ENCODE data around the gene CNTLN.

Gene CNTLN

DNA sequence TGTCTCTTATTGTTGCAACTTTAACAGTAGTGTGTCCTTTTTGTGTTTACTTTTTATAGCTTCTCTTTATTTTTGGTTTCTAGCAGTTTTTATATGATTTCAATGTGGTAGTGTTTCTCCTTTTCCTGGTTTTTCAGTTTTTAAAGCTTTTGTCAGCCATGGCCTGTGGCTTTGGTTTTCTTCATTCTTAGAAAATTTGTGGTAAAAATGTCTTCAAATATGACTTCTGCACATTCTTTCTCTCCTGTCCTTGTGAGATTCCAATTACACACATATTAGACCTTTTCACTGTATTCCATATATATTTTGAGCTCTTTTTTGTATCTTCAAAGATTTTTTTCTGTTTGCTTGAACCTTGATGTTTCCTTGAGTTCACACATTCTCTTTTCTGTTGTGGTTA, 180.5 kb downstream of the CNTLN start:
- TF ChIP-seq, protein P1, sequence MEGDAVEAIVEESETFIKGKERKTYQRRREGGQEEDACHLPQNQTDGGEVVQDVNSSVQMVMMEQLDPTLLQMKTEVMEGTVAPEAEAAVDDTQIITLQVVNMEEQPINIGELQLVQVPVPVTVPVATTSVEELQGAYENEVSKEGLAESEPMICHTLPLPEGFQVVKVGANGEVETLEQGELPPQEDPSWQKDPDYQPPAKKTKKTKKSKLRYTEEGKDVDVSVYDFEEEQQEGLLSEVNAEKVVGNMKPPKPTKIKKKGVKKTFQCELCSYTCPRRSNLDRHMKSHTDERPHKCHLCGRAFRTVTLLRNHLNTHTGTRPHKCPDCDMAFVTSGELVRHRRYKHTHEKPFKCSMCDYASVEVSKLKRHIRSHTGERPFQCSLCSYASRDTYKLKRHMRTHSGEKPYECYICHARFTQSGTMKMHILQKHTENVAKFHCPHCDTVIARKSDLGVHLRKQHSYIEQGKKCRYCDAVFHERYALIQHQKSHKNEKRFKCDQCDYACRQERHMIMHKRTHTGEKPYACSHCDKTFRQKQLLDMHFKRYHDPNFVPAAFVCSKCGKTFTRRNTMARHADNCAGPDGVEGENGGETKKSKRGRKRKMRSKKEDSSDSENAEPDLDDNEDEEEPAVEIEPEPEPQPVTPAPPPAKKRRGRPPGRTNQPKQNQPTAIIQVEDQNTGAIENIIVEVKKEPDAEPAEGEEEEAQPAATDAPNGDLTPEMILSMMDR (IDR thresholded peaks at IDR 0.05; ENCODE audit: insufficient read depth, low read length, poor library complexity, severe bottlenecking), result no peak
- TF ChIP-seq EZH2phosphoT487 (conservative IDR thresholded peaks at IDR 0.05; ENCODE audit: low read length), result no peak
- no peak overlapping the region for H2AFZ ChIP-seq (ENCODE audit: low read depth, low read length, severe bottlenecking)

DNA sequence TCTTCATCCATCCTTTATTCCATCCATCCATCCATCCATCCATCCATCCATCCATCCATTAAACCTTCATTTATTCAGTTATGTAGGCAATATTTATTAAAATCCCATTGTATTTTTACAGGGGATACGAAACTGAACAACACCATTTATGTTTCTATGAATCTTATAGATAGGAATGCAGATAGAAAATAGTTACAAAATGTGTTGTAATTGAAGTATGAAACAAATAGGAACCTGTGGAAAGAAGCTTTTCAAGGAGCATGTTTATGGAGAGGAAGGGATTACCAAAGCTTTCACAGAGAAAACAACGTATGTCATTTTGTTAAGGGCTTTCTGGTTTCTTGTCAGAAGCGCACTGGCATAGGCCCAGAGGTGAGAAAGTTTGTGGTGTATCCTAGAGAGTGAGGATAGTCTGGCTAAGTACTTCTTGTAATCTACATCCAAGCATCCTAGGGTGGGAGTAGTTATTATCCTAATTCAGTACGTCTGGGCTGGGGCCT, 184.0 kb downstream of the CNTLN start:
- H3K9me3 ChIP-seq (ENCODE audit: insufficient read depth, low read length), result no peaks in the 10 kb centered on the region
- H3K4me2 ChIP-seq (ENCODE audit: low read depth, low read length, poor library complexity, severe bottlenecking), result no peak overlapping the region
- no peaks in the 10 kb centered on the region for H3K79me2 ChIP-seq (ENCODE audit: insufficient read depth, low read length)
- no peak overlapping the region for H2AFZ ChIP-seq (ENCODE audit: low read depth, low read length, severe bottlenecking)
- no peaks in the 10 kb centered on the region for H4K20me1 ChIP-seq (ENCODE audit: low read depth, low read length)
- no peaks in the 10 kb centered on the region; the same call in 1 of the 2 replicates for H3K36me3 ChIP-seq (ENCODE audit: low read length)
- H3K27ac ChIP-seq (ENCODE audit: low read depth, low read length), result no peak overlapping the region
- TF ChIP-seq, protein P1 (IDR thresholded peaks at IDR 0.05; ENCODE audit: insufficient read depth, low read length, poor library complexity, severe bottlenecking), result no peak
- TF ChIP-seq EZH2phosphoT487 (conservative IDR thresholded peaks at IDR 0.05; ENCODE audit: low read length), result no peak
- 0 out of 2 replicates have a peak, but pooled peaks cover 4% of the 10 kb centered on the region for H3K9me2 ChIP-seq (replicated peaks; ENCODE audit: insufficient read depth, low read length)
- H3K27me3 ChIP-seq (ENCODE audit: low read length), result no peaks in the 10 kb centered on the region
- H3K9ac ChIP-seq (ENCODE audit: low read length), result no peak overlapping the region
- H3F3A ChIP-seq (ENCODE audit: insufficient read depth), result no peaks in the 10 kb centered on the region
- H3K4me3 ChIP-seq (ENCODE audit: insufficient read depth, low read length, poor library complexity, severe bottlenecking), result no peak overlapping the region

More for the DNA sequence above, 180.5 kb downstream of the CNTLN start:
- Histone ChIP-seq H4K20me1 (ENCODE audit: low read depth, low read length) (no peaks in the 10 kb centered on the region), H3F3A (ENCODE audit: insufficient read depth) (no peaks in the 10 kb centered on the region), H3K79me2 (ENCODE audit: insufficient read depth, low read length) (no peaks in the 10 kb centered on the region), H3K9ac (ENCODE audit: low read length) (no peak overlapping the region), H3K27ac (ENCODE audit: low read depth, low read length) (no peak overlapping the region), H3K36me3 (ENCODE audit: low read length) (no peaks in the 10 kb centered on the region), H3K4me3 (ENCODE audit: insufficient read depth, low read length, poor library complexity, severe bottlenecking) (no peak overlapping the region), H3K9me3 (ENCODE audit: insufficient read depth, low read length) (no peaks in the 10 kb centered on the region), H3K9me2 (replicated peaks; ENCODE audit: insufficient read depth, low read length) (0 out of 2 replicates have a peak, but pooled peaks cover 4% of the 10 kb centered on the region), H3K4me2 (ENCODE audit: low read depth, low read length, poor library complexity, severe bottlenecking) (no peak overlapping the region), H3K27me3 (ENCODE audit: low read length) (no peaks in the 10 kb centered on the region)

DNA sequence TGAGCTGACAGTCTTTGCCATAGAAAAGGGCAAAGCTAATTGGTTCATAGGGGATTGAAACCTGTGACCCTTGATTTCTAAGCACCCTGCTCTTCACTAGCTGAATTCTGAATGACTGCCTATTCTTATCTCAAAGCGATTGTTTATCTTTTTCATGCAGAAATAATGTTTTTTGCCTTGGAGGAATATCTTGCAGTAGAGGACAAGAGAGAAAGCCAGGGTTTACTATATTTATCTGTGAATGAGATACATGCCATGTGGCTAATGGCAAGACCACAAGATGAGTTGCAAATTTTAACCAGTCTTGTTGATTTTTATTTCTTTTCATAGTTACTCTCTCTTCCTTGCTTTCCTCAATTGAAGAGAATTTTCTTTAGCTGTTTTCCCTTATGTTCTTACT, 185.0 kb downstream of the CNTLN start:
- Histone ChIP-seq H3K9me3 (ENCODE audit: insufficient read depth, low read length) (no peaks in the 10 kb centered on the region), H3K9me2 (replicated peaks; ENCODE audit: insufficient read depth, low read length) (no peaks in the 10 kb centered on the region), H3K79me2 (ENCODE audit: insufficient read depth, low read length) (no peaks in the 10 kb centered on the region), H3K4me2 (ENCODE audit: low read depth, low read length, poor library complexity, severe bottlenecking) (no peak overlapping the region), H4K20me1 (ENCODE audit: low read depth, low read length) (no peaks in the 10 kb centered on the region), H3K27ac (ENCODE audit: low read depth, low read length) (no peak overlapping the region), H3F3A (ENCODE audit: insufficient read depth) (no peaks in the 10 kb centered on the region), H3K36me3 (ENCODE audit: low read length) (no peaks in the 10 kb centered on the region; the same call in 1 of the 2 replicates), H3K4me3 (ENCODE audit: insufficient read depth, low read length, poor library complexity, severe bottlenecking) (no peak overlapping the region), H3K27me3 (ENCODE audit: low read length) (no peaks in the 10 kb centered on the region), H2AFZ (ENCODE audit: low read depth, low read length, severe bottlenecking) (no peak overlapping the region), H3K9ac (ENCODE audit: low read length) (no peak overlapping the region)
- no peak for TF ChIP-seq EZH2phosphoT487 (conservative IDR thresholded peaks at IDR 0.05; ENCODE audit: low read length)
- TF ChIP-seq, protein P1 (IDR thresholded peaks at IDR 0.05; ENCODE audit: insufficient read depth, low read length, poor library complexity, severe bottlenecking), result no peak
